NCI-H1048 (cell line): Measurements from ENCODE around the gene APOO.

Source experiments
- DNase-seq: peaks from one replicate; lab custom pipeline; 2025; lab: John Stamatoyannopoulos, UW

APOO gene

GRCh38 chrX:23819385-23820234 lies 88.1 kb downstream of the APOO start:
- DNase-seq = no peak

DNA sequence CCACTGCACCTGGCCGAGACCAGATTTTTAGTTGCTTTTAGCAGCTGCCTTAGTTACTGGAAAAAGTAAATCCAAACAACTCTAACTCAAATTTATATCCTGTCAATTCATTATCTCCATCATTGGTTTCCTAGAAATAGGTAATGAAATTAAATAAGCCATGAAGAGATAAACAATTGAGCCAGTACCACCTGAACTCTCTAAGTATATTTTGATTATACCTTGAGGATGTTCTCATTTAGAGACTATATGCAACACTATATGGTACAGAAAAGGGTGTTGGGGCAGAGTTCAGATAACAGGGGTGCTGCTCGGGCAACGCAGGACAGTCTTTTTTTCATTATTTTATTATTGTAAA lies 89.8 kb downstream of the APOO start:
- DNase-seq = no peak

DNA sequence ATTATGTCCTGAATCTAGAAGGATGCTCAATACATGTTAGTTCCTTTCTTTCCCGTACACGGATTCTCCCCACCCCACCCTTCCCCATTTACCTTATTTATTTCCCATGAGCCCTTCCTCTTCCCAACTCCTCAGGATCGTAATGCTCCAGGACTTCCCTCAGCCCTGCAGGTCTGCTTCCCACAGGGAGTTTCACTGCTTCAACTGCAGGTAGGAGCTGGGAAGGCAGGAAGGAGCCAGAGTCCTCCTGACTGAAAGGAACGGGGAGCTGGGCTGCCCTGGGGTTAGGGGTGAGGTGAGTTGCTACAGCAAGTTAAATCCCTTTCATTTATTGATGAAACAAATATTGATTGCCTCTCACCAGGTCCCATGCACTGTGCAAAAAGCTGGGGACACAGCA lies 91.6 kb downstream of the APOO start:
- no peak for DNase-seq

DNA sequence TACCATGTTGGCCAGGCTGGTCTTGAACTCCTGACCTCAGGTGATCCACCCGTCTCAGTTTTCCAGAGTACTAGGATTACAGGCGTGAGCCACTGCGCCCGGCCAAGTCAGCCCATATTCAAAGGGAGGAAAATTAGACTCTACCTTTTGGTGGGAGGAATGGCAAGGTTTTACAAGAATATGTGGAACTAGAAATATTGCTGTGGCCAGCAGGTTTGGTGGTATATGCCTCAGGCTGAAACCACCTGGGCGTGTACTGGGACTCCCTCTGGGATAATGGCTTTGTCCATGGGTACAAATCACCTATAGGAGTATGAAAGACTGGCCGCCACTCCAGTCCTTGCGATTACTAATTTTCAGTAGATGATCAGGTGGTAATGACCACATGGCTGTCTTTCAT lies 92.4 kb downstream of the APOO start:
- no peak for DNase-seq

- DNase-seq = no peak
Observed at GRCh38 chrX:23813808-23814207, 93.9 kb downstream of the APOO start.

DNA sequence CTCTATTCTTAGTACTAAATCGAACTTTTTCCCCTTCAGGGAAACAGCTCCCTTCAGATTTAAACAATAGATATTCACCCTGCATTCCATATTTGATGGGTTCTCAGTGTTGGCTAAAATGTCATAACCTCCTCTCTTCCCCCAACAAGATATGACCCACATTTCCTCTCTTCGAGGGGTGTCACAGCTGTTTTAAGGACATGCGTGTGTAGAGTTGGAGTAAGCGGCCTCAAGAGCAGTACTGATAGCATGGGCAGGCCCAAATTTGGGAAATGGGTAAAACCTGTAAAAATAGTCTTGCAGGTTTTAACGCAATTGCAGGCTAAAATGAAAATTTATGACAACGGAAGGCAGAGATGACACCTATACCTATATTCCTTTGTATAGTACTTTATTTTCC lies 96.1 kb downstream of the APOO start:
- DNase-seq = no peak

DNA sequence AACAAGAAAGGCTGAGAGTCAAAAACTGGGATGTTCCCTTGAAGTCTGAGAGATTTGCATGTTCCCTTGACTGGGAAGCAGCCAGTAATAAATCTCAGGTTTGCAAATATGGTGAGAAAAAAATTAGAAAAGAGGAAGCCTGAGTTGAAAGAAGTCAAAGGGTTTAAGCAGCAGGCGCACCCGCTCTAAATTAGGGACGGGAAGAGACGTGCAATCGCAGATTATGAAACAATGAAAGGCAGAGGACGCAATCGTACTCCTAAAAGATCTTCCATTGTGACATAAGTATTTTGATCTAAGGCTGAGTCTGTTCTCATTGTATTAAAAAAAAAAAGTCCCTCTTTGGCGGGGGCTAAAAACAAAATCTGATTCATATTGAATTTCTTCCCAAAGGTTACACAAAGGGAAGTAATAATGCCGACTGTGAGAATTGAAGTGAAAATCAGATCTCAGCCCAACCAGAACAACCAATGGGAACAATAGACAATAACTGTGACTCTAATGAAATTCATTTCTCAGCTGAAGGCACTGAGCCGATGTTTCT lies 96.6 kb downstream of the APOO start:
- DNase-seq = no peak

- no peak for DNase-seq
Observed at GRCh38 chrX:23810279-23810678, 97.5 kb downstream of the APOO start.

GRCh38 chrX:23805389-23805788 lies 102.3 kb downstream of the APOO start:
- DNase-seq = no peak

DNA sequence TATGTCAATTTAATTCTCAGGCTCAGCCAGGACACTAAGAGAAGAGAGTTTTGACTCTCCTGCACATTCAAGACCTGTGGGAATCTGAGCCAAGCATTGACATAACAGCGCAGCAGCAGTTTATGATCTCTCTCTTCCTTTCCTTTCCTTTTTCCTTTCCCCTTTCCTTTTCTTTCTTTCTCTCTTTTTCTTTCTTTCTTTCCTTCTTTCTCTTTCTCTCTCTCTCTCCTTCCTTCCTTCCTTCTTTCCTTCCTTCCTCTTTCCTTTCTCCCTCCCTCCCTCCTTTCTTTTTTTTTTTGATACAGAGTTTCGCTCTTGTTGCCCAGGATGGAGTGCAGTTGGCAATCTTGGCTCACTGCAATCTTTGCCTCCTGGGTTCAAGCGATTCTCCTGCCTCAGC lies 103.2 kb downstream of the APOO start:
- DNase-seq = no peak

- no peak for DNase-seq
Observed at GRCh38 chrX:23803931-23804381, 103.8 kb downstream of the APOO start.

DNA sequence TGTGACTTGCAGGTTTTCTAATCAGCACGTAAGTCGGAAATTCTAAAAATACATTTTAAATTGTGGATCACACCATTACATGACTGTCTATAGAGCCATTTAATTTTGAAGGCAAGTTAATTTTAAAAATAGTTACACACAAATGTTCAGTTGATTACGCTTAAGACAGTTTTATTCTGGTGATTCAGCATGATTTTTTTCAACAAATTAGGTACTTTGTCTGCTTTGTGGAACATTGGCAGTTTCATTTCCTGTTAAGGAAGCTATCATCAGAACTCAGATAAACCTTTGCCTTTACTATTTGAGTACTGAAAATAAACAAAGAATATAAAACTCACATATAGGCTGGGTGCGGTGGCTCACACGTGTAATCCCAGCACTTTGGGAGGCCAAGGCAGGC lies 105.3 kb downstream of the APOO start:
- no peak for DNase-seq

DNA sequence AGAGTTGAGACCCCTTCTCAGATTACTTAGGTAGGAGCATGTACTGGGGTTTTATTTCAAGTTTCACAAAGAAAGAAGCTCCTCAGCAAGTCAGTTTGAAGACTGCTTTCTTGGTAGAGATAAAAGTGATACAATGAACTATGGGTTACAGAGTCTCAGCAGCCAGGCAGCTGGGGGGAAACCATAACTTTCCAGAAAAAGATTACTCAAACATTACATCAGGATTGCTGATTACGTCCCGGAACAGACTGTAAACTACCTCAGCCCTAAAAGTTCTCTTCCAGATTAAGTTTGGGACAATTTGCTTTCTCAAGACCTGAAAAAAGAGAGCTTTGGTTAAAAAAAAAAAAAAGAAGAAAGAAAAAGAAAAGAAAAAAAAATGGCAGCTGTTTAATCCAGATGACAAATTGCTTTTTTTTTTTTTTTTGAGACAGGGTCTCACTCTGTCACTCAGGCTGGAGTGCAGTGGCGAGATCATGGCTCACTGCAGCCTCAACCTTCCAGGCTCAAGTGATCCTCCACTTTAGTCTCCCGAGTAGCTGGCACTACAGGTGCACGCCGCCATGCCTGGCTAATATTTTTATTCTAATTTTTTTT lies 108.2 kb downstream of the APOO start:
- DNase-seq = no peak

DNA sequence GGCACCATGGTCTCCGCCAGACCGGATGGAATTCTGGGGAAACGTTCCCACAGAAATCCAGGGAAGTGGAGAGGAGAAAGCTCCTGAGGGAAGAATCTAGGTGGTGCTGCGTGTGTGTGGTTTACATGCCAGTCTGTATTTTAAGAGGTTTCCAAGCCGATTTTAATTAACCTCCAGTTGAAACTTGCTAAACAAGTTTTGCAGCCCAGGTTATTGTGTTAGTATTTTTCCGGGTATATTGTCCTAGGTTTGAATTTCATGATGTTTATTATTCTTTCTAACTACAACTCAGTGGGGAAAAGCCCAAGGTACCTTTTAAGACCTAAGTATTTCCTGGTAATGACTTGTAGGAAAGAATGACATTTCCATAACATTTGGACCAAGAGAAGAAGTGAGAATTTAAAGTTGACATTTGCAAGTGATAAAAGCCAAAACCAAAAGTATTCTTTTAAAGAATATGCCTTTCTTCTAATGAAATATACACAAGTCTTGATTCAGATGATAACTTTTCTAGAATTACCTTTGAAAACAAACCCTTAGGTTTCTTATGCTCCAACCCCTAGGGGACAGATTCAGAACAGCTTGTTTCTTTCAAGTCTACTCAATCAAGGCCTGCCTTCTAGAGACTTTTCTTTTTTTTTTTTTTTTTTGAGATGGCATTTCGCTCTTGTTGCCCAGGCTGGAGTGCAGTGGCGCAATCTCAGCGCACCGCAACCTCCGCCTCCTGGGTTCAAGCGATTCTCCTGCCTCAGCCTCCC lies 110.2 kb downstream of the APOO start:
- peak; percentile 76 for DNase-seq

GRCh38 chrX:23795221-23795620 lies 112.5 kb downstream of the APOO start:
- no peak for DNase-seq

DNA sequence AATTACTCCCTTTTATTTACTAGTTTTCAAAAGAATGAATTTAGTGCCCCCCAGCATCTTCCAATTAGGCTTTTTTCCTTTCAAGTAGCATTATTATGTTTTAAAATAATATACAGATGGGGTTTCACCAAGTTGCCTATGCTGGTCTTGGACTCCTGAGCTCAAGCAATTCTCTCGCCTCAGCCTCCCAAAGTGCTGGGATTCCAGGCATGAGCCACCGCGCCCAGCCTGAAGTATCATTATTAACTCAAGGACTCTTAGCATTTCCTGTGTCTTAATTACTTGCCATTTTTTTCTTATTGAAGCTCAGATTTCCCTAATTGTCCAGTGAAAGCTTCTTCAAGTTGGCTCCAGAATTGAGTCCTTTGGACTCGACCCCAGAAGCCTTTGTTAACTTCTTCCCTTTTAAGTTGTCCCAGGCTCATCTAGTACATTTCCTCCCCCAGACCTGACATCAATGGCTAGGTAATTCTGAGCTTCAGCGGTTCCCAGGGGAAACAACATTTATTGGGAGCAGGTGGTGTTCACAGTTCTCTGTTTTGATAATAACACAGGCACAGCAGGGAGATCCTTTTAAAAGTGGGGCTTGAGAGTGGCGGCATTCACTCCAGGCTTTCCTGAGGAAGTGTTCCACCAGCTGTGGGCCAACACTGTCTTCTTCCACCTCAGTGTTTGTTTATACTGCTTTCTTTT lies 114.7 kb downstream of the APOO start:
- no peak for DNase-seq

GRCh38 chrX:23790155-23790497 lies 117.6 kb downstream of the APOO start:
- no peak for DNase-seq

DNA sequence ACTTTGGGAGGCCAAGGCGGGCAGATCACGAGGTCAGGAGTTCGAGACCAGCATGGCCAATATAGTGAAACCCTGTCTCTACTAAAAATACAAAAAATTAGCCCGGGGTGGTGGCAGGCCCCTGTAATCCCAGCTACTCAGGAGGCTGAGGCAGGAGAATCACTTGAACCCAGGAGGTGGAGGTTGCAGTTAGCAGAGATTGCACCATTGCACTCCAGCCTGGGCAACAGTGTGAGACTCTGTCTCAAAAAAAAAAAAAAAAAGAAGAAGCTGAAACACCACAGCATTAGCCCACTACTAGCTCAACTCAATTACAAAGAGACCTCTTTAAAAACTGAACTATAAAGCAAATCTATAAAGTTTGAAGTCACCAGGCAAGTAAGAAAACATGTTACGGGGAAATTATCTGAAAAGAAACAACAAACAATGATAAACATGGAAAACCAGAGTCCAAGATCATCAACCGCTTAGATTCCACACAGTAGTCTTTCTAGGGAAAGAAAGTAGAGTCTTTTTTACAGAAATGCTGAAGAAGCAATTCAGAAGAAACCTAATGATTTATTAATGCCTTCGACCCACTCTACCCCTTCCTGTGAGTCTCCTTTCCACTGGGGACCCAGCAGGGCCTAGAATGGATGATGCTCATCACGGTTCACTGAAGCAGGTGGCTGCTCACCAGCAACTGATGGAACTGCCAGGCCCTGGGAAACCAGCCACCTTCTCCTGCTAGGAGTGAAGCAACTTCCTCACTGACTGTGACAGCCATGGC lies 118.2 kb downstream of the APOO start:
- DNase-seq = no peak

DNA sequence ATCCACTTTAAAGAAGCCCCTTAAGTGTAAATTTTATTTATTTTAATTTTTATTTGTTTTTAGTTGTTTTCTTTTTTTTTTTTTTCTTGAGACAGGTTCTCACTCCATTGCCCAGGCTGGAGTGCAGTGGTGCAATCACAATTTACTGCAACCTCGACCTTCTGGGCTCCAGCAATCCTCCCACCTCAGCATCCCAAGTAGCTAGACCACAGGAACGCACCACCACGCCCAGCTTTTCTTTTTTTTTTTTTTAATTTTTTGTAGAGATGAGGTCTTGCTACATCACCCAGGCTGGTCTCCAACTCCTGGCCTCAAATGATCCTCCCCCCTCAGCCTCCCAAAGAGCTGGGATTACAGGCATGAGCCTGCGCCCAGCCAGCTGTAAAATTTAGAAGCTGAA lies 118.8 kb downstream of the APOO start:
- no peak for DNase-seq

GRCh38 chrX:23788521-23788920 lies 119.2 kb downstream of the APOO start:
- no peak for DNase-seq

GRCh38 chrX:23787745-23788118 lies 120.0 kb downstream of the APOO start:
- no peak for DNase-seq
